Fibroblast of skin of scalp (primary cell): Measurements from ENCODE around the gene IARS2. TPM values are rescaled to one million over a fixed set of nuclear protein-coding genes. Genes with fewer than 3 reads are reported as not detected.
"Not testable (repeated sequence)": the region's sequence is repeated elsewhere in the genome, so short reads cannot be mapped to it uniquely, and the experiment has no call there.

ENCODE experiments used
- DNase-seq: peaks from one replicate; pipeline ENCODE4 v3.0.0-alpha.2; 2013
- polyA plus RNA-seq, 2 experiments: library from polyadenylated mRNA; unstranded; fragments of 120-200 nt; gene quantifications; one replicate each; pipeline ENCODE4 v1.2.1, GENCODE V29; 2013; ENCODE audit not compliant: insufficient read length in 2 of 2

IARS2 gene
- 51.1 TPM for polyA plus RNA-seq (2013, experiment 1 of 2; ENCODE audit: insufficient read length)
- 55.6 TPM for polyA plus RNA-seq (2013, experiment 2 of 2; ENCODE audit: insufficient read length)

DNA sequence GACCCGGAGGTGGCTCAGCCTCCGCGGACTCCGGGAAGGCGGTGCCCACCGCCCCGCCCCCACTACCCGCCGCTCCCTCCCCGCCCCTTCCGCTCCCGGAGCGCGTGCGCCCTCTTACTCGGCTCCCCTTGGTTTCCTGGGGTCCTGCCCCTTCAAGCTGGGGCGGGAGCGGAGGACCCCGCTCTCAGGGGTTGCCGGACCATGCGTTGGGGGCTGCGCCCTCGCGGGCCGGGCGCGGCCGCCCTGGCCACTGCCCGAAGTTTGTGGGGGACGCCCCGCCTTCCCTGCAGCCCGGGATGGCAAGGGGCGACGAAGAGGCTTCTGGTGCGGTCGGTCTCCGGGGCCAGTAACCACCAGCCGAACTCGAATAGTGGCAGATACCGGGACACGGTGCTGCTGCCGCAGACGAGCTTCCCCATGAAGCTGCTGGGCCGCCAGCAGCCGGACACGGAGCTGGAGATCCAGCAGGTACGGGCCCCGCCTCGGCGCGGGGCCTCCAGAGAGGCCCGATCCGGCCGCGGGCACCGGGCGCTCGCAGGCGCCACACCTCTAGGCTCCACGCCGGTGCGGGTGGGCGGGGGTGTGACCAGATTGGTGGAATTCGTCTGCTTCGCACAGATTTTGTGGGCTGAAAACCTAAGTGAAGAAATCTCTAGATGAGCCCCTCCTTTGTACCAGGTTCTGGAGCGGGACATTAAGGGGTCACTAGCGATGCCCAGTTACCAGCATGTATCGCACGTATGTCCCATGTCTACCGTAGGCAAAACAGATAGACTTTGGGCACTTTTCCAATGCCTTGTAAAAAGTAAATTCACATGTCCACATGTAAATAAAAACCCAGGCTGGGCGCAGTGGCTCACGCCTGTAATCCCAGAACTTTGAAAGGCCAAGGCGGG is at the start of gene IARS2:
Gene IARS2 (plus strand): TSS at position 117 of the 896 bp plus-strand sequence. CDS start 85 bp downstream, at position 202.
- DNase-seq = peak; percentile 89

DNA sequence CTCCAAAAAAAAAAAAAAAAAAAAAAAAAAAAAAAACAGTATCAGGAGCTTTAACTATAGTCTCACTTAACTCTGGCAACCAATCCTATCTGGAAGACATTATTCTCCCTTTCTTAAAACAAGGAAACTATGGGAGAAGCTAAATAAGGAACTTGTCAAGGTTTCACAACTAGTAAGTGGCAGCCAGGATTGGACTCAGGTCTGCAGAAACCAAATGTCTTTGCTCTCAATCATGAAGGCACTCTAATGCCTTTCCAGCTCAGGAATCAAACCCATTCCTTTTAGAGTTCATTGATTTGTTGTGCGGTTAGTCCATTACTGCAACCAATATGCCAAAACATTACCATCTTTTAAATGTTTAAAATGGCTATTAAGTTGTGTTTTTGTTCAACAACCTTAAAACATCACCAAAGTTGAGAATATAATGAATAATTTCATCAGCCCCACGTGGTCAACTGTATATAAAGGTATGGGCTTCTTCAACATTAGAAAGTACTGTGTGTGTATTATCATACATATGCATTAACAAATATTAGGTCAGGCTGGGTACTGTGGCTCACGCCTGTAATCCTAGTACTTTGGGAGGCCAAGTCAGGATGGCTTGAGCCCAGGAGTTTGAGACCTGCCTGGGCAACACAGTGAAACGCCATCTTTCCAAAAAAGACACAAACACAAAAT is 49.1 kb upstream of the IARS2 start:
- DNase-seq = no peak

DNA sequence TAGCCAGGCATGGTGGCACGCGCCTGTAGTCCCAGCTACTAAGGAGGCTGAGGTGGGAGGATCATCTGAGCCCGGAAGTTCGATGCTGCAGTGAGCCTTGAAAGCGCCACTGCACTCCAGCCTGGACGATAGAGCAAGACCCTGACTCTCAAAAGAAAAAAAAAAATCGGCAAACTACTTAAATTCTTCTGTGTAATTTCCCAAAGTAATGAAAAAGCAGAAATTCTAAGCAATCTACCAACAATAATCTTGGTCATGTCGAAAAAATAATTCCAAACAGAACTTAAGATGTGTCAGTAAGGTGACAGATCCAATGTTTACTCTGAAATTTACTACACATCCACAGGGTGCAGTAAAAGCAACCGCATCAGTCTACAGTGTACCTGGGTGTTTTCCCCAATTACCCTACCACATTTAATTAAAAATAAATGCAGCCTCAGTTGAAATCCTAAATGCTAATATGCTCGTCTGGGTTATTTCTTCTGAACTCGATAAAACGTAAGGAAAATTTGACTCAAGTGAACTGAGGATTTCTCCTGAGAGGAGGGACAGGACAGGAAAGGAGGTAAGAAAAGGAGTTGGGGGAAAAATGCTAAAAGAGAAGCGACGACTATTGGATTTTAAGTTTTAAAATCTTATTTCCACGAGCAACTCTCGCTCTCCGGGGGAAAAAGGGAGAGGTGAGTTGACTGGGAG is 48.4 kb upstream of the IARS2 start:
- DNase-seq = no peak

DNA sequence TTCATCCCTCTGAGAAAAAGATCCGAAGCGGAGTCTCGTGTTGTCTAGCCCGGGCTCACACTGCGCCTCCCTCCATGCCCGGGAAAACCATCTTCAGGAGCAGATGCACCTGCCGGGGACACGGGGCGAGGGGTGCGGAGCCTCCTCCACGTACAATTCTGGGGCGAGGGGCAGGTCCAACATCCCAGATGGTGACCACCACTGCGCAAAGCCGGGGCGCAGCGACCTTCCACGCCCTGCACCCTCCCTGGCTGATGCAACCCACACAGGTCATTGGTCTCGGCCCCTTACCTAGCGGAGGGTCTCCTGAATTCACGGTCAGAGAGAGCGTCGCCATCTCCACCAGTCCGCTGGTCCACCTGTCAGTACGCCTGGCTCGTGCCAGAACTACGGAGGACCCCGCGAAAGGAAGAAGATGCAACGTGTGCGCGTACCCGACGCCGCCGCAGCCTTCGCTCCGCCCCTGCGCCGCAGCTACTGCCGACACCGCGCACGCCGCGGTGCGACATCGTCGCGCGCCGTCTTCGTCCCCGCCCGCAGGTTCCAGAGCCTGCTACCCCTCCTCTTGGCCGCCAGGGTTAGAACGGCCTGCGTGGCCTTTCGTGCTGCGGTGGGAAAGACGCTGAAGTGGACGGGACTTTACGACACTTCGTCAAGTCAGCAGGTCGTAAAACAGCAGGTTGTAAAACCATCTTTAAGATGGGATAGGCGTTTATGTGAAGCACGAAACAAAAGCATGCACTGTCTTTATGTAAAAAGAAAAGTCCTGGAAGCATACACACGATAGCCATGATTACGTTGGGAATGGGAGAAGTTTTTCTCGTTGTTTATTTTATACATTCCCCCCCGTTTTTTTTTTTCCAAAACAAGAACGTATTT is 47.6 kb upstream of the IARS2 start, which contains the start of gene EPRS1:
Gene EPRS1 (minus strand): TSS at position 454 of the 879 bp plus-strand sequence. CDS start 117 bp downstream, at position 337.
- peak; percentile 99 for DNase-seq

DNA sequence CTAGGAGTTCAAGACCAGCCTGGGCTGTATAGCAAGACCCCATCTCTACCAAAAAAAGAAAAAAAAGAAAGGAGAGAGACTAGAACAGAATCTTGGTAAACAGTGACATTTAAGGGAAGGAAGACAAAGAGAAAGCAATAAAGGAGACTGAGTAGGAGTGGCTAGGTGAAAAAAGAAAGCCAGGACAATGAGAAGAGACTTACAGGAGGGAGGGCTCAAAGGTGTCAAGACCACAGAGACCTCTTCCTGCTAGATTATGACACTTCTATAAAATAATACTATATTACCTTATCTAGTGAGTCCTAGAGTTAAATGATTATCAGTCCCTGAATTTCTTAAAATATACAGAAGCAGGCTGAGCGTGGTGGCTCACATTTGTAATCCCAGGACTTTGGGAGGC is 37.6 kb upstream of the IARS2 start:
- DNase-seq = no peak

DNA sequence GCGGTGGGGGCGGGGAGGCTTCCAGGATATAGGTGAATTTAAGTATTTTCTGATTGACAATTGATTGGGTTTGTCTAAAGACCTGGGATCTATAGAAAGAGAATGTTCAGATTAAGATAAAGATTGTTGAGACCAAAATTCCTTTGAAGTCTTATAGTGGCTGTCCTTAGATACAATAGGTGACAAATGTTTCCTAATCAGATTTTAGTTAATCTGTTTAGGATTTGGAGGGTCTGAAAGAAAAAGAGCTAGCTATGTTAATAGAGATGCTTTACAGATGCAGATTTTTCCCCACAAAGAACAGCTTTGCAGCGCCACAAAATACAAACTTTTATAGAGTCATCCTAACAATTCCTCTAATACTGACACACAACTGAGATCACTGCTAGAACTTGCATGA is 33.1 kb upstream of the IARS2 start:
- DNase-seq = no peak

DNA sequence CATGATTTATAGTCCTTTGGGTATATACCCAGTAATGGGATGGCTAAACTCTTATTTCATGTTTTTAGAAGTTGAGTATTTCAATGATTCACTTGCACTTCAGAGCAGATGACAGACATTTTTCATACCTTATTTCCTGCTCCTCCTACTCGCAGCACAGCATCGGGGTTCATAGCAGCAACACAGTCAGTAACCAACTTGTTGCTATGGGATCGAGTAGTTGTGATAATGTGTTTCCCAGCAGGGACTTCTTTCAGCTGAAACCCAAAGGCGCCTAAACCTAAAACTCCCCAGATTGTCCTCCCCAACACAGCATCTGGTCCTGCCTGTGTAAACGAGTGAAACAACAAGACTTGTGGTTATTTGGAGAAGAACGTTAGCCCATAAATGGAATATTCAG is 31.3 kb upstream of the IARS2 start:
- no peak for DNase-seq

DNA sequence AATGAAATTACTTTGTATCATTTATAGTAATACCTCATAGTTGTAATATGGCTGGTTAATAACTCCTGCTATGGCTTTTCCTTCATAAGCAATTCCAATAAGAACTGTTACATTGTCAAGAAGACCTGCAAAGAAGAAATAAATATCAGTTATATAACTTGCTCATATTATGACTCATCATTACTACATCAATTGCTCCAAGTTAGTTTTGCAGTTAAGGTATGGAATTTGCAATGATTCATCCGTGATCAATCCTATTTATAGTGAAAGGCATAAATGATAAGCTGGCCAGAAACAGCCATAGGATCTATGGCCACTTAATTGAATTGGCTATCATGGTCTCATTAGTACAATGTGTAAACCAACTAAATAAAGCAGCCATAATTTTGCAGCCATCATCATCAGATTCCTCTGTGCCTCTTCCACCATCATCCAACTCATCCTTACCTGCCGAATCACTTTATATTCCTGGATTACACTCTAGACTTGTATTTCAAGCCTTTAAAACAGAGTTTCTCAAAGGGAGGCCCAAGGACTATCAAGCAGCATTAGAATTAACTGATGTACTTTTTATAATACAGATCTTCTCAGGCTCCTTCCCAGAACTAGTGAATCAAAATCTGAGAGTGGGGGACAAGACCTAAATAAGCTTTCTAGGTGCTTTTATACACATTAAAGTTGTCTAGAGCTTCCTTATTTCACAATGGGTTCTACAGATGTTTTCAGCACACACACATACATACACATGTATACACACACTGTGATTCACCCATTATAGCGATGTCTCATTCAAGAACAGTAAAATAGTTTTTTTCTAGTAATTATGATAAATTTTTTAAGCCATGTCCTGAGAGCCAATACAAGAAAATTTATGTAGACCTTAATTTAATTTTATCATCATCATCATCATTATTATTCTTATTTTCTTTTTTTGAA is 26.4 kb upstream of the IARS2 start:
- DNase-seq = peak; percentile 39

DNA sequence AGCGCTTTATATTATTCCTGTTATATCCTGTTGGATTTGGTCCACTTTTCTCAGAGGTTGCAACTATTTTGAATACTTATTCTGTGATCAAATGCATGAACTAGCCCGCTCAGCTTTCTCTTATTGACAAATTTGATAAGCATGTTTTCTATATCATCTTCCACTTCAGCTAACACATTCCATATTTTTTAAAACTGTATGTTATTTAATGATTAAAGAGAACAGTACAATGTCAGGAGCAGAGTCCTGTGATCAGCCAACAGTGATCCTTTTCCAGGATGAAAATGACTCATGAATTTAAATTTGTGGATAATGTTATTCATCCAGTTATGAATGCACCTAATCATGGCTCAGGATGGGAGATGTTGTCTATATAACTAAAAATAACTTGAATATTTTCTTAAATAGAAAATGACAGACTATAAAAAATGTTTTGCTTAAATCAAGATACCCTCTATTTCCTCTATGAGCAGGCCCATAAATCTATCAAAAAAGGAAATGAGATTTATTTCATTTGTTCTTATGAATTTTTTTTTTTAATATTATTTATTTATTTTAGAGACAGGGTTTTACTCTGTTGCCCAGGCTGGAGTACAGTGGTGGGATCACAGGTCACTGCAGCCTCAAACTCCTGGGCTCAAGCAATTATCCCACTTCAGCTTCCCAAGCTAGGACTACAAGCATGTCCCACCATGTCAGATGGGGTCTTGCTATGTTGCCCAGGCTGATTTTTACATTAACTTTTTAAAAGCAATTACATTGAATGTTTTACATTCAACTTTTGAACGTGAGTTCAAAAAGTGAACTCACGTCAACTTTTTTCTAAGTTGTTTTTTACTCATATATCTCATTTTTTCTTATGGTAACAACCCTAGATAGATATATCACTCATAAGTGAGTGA is 16.8 kb upstream of the IARS2 start:
- peak; percentile 17 for DNase-seq

DNA sequence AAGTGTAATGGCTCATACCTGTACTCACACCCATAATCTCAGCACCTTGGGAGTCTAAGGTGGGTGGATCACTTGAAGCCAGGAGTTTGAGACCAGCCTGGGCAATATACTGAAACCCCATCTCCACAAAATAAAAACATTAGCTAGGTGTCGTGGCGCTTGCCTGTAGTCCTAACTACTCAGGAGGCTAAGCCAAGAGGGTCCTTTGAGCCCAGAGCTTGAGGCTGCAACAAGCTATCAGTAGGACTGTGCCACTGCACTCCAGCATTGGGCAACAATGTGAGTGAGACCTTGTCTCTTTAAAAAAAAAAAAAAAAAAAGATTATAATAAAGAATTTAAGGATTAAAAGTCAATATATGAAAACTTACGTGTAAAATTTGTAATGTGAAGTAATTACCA is 16.0 kb upstream of the IARS2 start:
- no peak for DNase-seq

DNA sequence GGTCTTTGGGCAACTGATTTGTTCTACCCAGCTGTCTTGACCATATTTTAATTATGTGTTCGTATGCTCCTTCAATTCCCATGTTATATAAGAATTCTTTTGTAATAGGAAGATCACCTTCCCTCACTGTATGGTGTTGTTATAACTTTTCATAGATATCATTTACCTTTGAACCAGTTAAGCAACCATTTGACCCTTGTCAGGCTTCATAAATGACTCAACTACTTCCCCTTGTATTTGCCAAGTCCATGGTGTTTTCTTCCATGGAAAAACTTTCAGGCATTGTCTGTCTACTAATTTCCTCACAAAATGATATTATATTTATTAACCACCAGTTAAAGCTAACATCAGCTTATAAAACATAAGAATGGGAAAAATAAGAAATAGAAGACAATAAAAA is 9.5 kb upstream of the IARS2 start:
- DNase-seq = no peak

DNA sequence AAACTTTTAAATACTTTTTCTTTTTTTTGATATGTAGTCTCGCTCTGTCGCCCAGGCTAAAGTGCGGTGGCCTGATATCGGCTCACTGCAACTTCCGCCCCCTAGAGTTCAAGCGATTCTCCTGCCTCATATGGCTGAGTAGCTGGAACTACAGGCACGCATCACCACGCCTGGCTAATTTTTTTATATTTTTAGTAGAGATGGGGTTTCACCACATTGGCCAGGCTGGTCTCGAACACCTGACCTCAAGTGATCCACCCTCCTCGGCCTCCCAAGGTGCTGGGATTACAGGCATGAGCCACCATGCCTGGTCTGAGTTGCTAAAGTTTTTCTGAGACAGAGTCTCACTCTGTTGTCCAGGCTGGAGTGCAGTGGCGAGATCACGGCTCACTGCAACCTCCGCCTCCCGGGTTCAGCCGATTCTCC is 7.7 kb upstream of the IARS2 start:
- DNase-seq = not testable (repeated sequence)

DNA sequence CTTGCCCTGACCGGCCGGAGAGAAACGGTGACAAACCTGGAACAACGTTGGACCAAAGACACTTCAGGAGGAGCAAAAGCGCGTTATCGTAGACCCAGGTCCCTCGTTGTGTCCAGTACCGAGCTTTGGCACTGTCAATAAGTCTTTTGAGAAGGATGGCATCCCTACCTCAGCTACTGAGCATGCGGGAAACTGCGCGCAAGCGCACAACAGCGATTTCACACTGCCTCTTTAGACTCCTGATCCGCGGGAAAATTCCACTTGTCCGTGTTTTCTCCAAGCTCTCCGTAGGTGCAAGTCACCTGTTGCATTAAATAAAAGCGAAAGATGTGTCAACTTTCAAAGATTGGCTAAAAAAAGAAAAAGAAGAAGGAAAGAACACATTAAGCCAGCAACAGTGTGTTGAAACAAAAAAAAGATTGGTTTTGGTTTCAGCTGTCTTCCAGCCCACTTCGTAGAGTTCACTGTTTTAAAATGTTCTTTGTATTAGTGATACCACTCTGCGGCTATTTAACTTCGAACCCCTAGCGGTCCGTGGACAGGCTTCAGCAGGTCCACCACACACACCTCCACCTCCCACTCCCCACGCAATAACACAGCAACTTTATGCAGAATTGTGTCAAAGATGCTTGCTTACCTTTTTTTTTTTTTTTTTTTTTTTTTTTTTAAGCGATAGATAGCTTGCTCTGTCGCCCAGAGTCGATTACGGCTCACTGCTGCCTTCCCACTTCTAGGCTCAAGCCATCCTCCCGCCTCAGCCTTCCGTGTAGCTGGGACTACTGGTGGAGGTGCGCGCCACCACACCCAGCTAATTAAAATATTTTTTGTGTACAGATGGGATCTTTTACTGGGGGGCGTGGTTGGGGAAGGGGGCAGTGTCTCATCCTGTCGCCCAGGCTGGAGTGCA is 4.0 kb upstream of the IARS2 start, which contains the start of gene BPNT1:
Gene BPNT1 (minus strand): TSS at position 139 of the 907 bp plus-strand sequence. CDS start 9,942 bp downstream, outside the sequence.
- DNase-seq = peak; percentile 92

DNA sequence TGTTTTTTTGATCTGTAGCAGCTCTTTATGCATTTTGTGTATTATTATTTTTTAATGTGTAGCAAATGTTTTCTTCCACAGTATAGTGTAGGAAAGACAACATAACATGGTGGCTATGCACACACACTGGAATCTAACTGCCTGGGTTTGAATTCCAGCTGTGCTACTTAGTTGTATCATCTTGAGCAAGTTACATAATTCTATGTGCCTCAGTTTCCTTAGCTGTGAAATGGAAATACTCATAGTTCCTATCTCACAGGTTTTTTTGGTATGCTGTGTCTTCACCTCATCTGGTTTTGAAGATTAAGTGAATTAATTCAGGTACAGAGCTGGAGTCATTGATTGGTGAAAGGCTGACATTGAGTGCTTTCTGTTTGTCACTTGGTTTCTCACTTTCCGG is 1.2 kb upstream of the IARS2 start:
- no peak for DNase-seq

DNA sequence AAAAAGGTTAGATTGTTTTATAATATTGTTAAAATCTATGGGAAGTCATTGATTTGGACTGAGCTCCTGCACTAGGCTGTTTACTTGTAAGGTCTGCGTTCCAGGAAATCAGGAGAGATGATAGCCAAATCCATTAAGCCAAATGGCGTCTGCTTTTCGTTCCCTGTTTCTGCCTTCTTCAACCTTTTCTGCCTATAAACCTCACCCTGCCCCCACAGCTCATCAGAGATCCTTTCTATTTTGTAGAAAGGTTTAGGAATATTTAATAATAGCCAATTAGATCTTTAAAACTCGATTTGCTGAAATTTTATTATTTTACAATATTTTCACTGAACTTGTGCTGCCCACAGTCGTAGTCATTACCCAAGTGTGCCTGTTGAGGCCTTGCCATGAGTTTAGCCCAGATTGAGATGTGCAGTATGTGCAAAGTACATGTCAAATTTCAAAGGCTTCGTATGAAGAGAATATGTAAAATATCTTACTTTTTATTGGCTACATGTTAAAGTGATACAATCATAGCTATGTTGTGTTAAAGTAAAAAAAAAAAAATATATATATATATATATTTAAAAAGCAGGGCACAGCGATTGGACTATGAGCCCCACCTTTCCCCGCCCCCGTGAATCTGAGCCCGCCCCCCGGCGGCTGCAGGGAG is 444 bp upstream of the IARS2 start:
- no peak for DNase-seq

DNA sequence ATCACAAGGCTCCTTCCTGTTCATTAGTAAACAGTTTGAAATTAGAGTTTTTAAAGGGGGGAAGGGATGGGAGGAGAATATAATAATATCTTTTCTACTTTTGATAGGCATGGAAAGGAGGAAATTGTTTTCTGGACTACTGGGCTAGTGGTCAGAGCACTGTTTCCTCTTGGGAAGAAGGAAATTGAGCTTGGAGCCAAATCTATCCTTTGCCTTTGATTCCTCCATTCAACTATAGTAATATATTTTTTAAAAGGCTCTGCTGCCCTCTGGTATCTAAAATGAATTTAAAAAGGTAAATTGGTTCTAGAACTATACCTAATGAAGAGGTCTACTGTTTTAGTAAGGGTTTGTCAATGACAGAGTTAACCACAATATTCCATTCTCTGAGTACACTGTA is 5.9 kb downstream of the IARS2 start:
- DNase-seq = no peak

DNA sequence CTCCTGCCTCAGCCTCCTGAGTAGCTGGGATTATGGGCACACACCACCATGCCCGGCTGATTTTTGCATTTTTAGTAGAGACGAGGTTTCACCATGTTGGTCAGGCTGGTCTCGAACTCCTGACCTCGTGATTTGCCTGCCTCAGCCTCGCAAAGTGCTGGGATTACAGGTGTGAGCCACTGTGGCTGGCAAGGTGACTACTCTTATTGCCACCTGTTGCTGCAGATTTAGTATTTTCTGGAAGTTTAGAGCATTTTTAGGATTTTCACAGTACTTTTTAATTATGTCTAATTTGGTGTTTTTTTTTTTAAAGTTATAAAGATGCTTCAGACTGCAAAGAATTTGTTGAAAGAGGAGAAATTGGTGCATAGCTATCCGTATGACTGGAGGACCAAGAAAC is 16.5 kb downstream of the IARS2 start:
- DNase-seq = not testable (repeated sequence)

DNA sequence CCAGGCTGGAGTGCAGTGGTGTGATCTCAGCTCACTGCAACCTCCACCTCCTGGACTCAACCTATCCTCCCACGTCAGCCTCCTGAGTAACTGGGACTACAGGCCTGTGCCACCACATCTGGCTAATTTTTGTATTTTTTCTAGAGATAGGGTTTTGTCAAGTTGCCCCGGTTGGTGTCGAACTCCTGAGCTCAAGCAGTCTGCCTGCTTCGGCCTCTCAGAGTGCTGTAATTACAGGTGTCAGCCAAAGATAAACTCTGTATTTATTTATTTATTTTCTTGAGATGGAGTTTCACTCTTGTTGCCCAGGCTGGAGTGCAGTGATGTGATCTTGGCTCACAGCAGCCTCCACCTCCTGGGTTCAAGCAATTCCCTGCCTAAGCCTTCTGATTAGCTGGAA is 18.7 kb downstream of the IARS2 start:
- DNase-seq = not testable (repeated sequence)
